Heart right ventricle (tissue), 16 donors: ENCODE measurements around the gene GFPT2. TPM values are rescaled to one million over a fixed set of nuclear protein-coding genes. Genes with fewer than 3 reads are reported as not detected.

Experiments
- ATAC-seq, 8 donors: fragments of 200-7000 bp; cut with Tn5 transposase; one replicate each; pipeline ENCODE4 v1.9.1; 2020; ENCODE audit warnings: mild to moderate bottlenecking in 8 of 8, moderate library complexity in 8 of 8, moderate number of reproducible peaks in 1 of 8
- DNase-seq, 2 donors: peaks; one replicate each; pipeline ENCODE4 v3.0.0-alpha.2; 2020
- H3K27ac ChIP-seq, 10 donors: fragments of 200-600 bp; sonication (generic) in 2 of 10; one replicate each; pipeline versions ENCODE4 v1.5.0 to v1.8.0; 2020 to 2022; ENCODE audit warnings: mild to moderate bottlenecking in 3 of 10
- H3K27me3 ChIP-seq, 7 donors: fragments of 200-600 bp; one replicate each; pipeline ENCODE4 v1.8.0; 2021 to 2022; ENCODE audit warnings: mild to moderate bottlenecking in 2 of 7
- H3K36me3 ChIP-seq, 9 donors: fragments of 200-600 bp; sonication (generic) in 1 of 9; one replicate each; pipeline versions ENCODE4 v1.5.0 to v1.8.0; 2020 to 2022; ENCODE audit warnings: mild to moderate bottlenecking in 2 of 9
- H3K4me1 ChIP-seq, 9 donors: fragments of 200-600 bp; sonication (generic) in 1 of 9; one replicate each; pipeline versions ENCODE4 v1.5.0 to v1.8.0; 2020 to 2022; ENCODE audit warnings: mild to moderate bottlenecking in 4 of 9
- H3K4me3 ChIP-seq, 10 donors: fragments of 200-600 bp; sonication (generic) in 2 of 10; one replicate each; pipeline versions ENCODE4 v1.5.0 to v1.8.0; 2020 to 2022; ENCODE audit warnings: mild to moderate bottlenecking in 7 of 10, moderate library complexity in 2 of 10
- H3K9me3 ChIP-seq, 11 donors: fragments of 200-600 bp in 10 of 11; sonication (generic) in 2 of 11; one replicate each; pipeline versions ENCODE4 v1.5.0 to v1.8.0; 2013 to 2022; ENCODE audit warnings: mild to moderate bottlenecking in 2 of 11, control low read depth in 1 of 11, moderate library complexity in 1 of 11
- WGBS, 2 donors: extraction: QIAGEN DNeasy Blood & Tissue Kit; methylation state at CpG; one replicate each; pipeline ENCODE4 v1.1.7; 2013; ENCODE audit warnings: inconsistent platforms in 1 of 2; 5-methylcytosine and 5-hydroxymethylcytosine counted together
- intact Hi-C, 10 donors: fragments of 100-400 bp; cut with DNase I; formaldehyde crosslinking; loops; one replicate each; pipeline versions ENCODE4 v1.11.1 to v1.14.2; 2022
- polyA plus RNA-seq, 2 donors: library from polyadenylated mRNA; stranded (reverse); fragments of 200-250 nt; gene quantifications; one replicate each; pipeline ENCODE4 v1.2.3, GENCODE V29; 2013
- total RNA-seq, 10 donors: library from RNA; stranded (reverse); fragmentation: NEBNext Ultra II Directional in 3 of 10; extraction: Animal tissue kit (Norgen Biotek cat#: 25700) in 3 of 10; gene quantifications; one replicate each; pipeline versions ENCODE4 v1.2.1 to v1.2.4, GENCODE V29; 2021 to 2023
- TF ChIP-seq, protein P1 (sequence below), 9 donors: fragments of 200-600 bp; sonication (generic) in 2 of 9; IDR thresholded peaks; one replicate each; pipeline versions ENCODE4 v1.5.0 to v1.8.0; 2021 to 2022; ENCODE audit warnings: antibody characterized with exemption in 9 of 9, mild to moderate bottlenecking in 5 of 9, moderate library complexity in 1 of 9
- donor health status: Arrhythmogenic right ventricular cardiomyopathy.
- donor health status: ischemic (EF 13 %, LVEDD 7.1; RV severe dilation, severe dysfunction).
- donor health status: healthy with polysubstance abuse.
- donor health status: DM: no; HTN: yes; CAD: no.
- donor health status: DM: no; HTN: no; CAD: no.
- donor health status: ischemic (EF 25% LVEDD 6.9; RV normal size, moderate dysfunction).
- donor health status: ischemic (EF 25% LVEDD 5.7; RV mildly dilated, moderate dysfunction).
- donor health status: healthy.
- donor health status: DM: yes; HTN: yes; CAD: no.
- donor health status: Ischemic cardiomyopathy.
- donor health status: ischemic (EF 35%, LVEDD 5.7; RV mildly dilated, moderate dysfunction).
- donor health status: nonischemic (EF 11% LVEDD 7.7; RV severe dilation, severe dysfunction).
- donor health status: DM: yes; HTN: yes; CAD: no.
- donor health status: PGD.
- donor health status: ischemic (EF 29% LVEDD 5.4; RV normal size, mild dysfunction).
- donor health status: nonischemic (EF 23%, LVEDD 6.1; RV moderate dilation, normal function).

The GFPT2 gene
- total and polyA plus RNA-seq, 12 donors = 2.5 to 19.4 (median 6.9) TPM

DNA sequence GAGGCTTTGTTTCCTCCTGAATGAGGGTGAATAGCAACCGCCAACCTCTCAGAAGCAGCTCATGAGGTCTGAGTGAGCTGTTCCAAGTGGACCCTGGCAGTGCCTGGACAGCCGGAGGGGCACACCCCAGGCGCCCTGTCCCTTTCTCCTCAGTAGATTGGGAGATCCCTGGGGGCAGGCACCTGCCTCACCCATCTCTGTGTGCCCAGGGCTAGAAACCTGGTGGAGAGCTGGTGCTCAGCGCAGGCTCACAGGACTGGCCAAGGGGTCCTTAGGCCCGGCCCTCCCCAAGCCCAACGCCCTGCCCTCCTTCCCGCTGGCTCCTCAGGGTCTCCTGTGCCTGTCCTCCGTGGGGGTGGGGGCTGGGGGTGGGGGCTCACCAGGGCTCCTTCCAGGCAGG lies 46.3 kb downstream of the GFPT2 start:
- intact Hi-C loops = no loop called here
- 82 to 95% methylated on average over 8 of the region's 8 CpGs for WGBS, 2 donors
- TF ChIP-seq, protein P1, sequence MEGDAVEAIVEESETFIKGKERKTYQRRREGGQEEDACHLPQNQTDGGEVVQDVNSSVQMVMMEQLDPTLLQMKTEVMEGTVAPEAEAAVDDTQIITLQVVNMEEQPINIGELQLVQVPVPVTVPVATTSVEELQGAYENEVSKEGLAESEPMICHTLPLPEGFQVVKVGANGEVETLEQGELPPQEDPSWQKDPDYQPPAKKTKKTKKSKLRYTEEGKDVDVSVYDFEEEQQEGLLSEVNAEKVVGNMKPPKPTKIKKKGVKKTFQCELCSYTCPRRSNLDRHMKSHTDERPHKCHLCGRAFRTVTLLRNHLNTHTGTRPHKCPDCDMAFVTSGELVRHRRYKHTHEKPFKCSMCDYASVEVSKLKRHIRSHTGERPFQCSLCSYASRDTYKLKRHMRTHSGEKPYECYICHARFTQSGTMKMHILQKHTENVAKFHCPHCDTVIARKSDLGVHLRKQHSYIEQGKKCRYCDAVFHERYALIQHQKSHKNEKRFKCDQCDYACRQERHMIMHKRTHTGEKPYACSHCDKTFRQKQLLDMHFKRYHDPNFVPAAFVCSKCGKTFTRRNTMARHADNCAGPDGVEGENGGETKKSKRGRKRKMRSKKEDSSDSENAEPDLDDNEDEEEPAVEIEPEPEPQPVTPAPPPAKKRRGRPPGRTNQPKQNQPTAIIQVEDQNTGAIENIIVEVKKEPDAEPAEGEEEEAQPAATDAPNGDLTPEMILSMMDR (IDR thresholded peaks at IDR 0.05) = no peak
- DNase-seq (no peak), ATAC-seq (no peak)
- no peaks in the 10 kb centered on the region for H3K27me3 ChIP-seq
- H3K4me3 ChIP-seq = no peak overlapping the region
- H3K36me3 ChIP-seq = peaks cover 0 to 38% (median 0%) of the 10 kb centered on the region in 9 donors
- H3K4me1 ChIP-seq = no peaks in the 10 kb centered on the region
- no peaks in the 10 kb centered on the region for H3K9me3 ChIP-seq
- no peak overlapping the region for H3K27ac ChIP-seq

DNA sequence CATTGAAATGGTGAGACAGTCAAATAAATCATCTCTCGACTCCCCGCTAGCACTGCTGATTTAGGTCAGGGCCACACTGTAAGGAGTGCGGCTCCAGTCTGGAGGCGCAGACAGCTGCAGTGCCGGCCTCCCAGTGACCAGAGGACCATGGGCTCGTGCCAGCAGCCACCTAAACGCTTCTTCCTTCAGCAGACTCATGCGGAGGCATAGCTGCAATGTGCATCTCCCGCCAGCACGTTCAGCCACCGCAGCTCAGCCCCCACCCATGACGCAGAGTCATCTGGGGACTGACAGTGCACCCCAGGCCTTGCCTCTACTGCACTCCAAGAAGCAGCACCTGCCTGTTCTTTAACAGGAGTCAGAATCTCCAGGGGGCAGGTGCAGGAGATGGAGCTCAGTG lies 47.7 kb downstream of the GFPT2 start:
- ATAC-seq (no peak), DNase-seq (no peak)
- Histone ChIP-seq H3K27me3 (no peaks in the 10 kb centered on the region), H3K36me3 (peaks cover 0 to 40% (median 0%) of the 10 kb centered on the region in 9 donors), H3K9me3 (no peaks in the 10 kb centered on the region), H3K4me3 (no peak overlapping the region), H3K27ac (no peak overlapping the region), H3K4me1 (no peaks in the 10 kb centered on the region)
- WGBS, 2 donors = 88 to 89% methylated on average over 12 of the region's 12 CpGs
- TF ChIP-seq, protein P1 (IDR thresholded peaks at IDR 0.05) = no peak
- intact Hi-C loops = no loop called here

DNA sequence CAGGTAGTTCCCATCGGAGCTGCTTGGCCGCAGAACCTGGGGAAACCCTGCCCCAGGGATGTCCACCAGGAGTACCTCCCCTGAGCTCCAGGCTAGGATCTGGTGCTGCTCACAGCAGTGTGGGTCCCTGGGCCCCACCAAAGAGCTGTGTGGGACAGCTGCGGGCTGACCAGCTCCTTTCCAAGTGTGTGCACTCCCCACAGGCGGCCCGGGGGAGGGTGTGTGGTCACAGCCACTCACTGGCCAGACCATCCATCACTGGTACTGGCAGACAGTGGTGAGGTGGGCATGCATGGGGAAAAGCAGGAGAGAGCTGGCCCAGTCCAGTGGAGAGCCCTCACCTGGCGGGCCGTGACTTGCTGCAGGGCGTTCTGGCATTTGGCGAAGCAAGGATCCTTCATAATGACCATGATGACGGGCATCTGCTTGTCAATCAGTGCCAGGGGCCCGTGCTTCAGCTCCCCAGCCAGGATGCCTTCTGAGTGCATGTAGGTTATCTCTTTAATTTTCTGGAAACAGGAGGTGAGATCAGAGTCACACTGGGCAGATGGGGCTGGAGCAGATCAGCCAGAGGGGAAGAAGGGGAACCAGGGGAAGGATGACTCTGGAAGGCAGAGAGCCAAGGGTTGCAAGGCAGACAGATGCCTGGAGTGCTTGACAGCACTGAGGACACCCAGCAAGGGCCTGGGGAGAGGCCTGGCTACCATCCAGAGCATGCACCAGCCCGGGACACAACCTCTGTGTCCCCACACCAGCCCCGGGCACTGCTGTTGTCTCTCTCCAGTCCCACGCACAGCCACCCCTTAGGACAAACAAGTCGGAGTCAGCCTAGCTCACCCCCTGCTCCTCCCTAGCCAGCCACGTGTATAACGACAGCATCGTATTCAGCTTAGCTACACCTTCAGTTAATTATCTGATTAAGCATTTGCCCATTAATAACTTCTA lies 48.4 kb downstream of the GFPT2 start:
- TF ChIP-seq, protein P1 (IDR thresholded peaks at IDR 0.05) = no peak
- peak in 2 of 8 donors; percentile 22 to 24 for ATAC-seq
- peaks cover 0 to 40% (median 0%) of the 10 kb centered on the region in 9 donors for H3K36me3 ChIP-seq

DNA sequence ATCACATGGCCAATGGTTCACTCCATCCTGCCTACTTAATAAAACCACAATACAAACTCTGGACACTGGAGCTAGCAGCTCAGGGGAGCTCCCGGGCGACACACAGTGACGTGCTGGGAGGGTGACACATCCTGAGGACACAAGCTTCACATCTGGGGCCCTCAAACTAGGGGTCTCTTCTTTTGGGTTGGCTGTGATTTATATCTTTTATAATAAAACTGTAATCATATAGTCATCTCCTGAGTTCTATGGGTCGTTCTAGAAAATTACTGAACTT lies 49.2 kb downstream of the GFPT2 start:
- H3K9me3 ChIP-seq = no peaks in the 10 kb centered on the region
- TF ChIP-seq, protein P1 (IDR thresholded peaks at IDR 0.05) = no peak
- ATAC-seq (no peak), DNase-seq (no peak)
- no peak overlapping the region for H3K27ac ChIP-seq
- intact Hi-C loops = no loop called here
- no peak overlapping the region for H3K4me3 ChIP-seq
- H3K27me3 ChIP-seq = no peaks in the 10 kb centered on the region
- WGBS, 2 donors = 91 to 93% methylated on average over 4 of the region's 4 CpGs
- H3K36me3 ChIP-seq = peaks cover 0 to 40% (median 0%) of the 10 kb centered on the region in 9 donors
- no peaks in the 10 kb centered on the region for H3K4me1 ChIP-seq

More for the DNA sequence above, 48.4 kb downstream of the GFPT2 start:
- DNase-seq = no peak
- WGBS, 2 donors = 78 to 80% methylated on average over 18 of the region's 18 CpGs
- Histone ChIP-seq H3K4me1 (no peaks in the 10 kb centered on the region), H3K27ac (no peak overlapping the region), H3K4me3 (no peak overlapping the region), H3K9me3 (no peaks in the 10 kb centered on the region), H3K27me3 (no peaks in the 10 kb centered on the region)
- intact Hi-C loops = no loop called here
